CD4-positive, alpha-beta T cell treated with Interleukin-6 at 100 ng/mL for 8 hours (primary cell): ENCODE measurements around the gene TMEM51.

ENCODE experiments used
- DNase-seq: peaks from one replicate; pipeline ENCODE4 v3.0.0-alpha.2; 2020; ENCODE audit warnings: mixed read lengths, low spot score

The TMEM51 gene

DNA sequence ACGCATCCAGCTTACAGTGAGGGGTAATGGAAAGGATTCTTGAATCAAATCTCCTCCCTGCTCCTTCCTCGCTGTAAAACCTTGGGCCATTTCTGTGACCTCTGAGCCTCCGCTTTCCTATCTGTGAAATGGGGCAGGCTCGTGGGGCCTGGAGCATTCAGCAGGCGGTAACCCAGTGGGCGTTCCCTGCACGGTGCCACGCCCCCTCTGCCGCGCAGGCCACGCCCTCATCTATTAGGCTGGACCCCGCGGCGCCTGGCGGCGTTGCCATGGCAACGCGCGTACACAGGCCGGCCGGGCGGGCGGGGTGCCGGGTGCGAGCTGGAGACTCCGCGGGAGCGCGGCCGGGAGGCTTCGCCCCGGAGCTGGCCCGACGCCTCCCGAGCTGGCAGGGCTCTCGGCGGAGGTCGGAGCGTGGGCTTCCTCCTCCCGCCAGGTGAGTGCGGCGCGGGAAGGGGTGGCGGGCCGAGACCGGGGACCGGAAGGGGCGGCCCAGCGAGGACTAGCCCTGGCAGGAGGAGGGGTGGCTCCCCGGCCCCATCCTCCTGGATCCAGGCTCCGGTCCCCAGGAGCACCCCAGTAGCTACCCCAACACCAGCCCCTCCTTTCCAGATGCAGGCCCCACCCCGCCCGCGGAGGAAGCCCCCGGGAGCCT, 93.5 kb downstream of the TMEM51 start, which contains the start of gene FHAD1:
Gene FHAD1 (plus strand): TSS at position 264 of the 655 bp plus-strand sequence. CDS start 4,562 bp downstream, outside the sequence.
- DNase-seq: no peak

DNA sequence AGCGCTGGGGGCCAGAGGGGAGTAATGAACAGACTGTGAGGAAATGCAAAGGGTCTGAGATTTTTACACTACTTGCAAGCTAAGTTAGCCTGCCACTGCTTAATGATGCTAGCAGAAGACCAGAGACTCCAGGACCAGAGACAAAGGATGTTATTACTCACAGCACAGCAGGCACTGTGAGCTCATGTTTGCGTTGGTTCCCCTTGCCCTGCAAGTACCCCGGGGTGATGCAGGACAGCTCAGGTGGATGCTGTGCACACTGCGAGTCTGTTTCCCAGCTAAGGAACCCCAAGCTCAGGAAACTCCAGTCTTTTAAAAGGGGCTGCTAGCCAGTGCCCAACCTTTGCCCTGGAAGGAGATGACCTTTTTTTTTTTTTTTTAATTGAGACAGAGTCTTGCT, 94.7 kb downstream of the TMEM51 start:
- no peak for DNase-seq

DNA sequence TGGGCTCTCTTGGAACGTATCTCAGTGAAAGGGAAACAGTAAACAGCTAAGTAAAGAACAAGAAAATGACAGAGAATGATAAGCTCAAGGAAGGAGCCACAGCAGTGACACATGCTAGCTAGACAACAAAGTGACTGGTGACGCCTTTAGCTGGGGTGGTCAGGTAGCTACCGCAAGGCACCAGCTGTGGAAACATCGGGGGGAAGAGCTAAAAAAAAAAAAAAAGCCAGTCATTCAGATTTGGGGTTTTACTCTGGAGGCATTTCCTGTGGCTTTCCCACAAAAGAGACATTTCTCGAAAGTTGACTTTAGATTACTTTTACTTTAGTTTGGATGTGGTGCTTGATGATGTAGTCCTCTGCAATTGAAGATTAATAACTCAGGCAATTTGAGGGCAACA, 95.5 kb downstream of the TMEM51 start:
- peak; percentile 22 for DNase-seq

DNA sequence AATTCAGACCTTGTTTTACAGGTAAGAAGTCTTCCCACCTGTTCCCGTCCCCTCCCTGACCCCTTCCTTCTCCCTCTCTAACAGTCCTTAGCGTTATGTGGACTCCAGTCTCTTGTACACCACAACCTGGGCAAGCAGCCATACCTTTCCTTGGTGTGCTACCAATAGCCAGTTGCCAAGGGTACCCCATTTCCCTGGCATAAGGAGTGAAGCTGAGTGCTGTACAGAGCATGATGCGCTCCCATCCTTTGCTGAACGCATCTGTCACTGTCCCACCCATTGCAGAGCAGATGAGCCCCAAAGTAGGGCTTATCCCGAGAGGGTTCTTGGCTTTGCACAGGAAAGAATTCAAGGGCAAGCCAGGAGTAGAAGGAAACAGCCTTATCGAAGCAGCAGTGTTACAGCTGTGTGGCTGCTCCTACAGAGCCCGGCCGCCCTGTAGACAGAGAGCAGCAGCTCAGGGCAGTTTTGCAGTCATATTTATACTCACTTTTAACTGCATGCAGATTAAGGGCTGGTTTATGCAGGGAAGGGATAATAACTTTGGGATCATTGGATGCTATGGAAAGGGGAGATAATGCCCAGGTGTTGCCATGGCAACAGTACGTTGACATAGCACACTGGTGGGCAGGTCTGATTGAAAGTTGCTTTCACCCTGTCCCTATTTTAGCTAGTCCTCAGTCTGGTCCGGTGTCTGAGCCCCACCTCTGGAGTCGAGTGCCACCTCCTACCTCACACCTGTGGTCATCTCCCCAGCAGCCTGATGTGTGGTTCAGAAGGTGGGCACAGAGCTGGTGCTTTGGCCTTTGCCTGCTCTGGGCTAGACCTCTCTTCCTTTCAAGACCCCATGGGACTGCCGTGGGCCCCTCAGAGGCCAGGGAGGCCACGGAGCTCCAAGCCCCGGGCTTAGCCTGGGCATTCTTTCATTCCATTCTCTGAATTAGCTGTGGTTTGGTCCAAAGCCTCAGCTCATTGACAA, 98.6 kb downstream of the TMEM51 start:
- no peak for DNase-seq

DNA sequence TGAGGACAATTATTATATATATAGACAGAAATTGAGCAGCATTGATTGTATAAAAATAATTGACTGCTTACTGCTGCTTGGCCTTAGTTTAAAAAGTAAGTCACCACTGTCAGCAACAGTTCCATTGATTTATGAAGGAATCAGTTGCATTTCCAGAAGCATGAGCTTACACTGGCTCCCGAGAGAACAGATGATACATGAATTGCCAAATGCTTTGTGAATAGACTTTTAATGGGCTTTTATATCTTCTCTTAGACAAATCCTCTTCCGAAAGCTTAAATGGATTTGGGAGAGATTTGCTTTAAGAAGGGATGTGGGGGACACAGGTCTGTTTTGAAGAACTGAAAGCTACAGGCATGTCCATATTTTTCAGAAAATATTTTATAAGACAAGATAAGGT, 101.0 kb downstream of the TMEM51 start:
- DNase-seq: no peak

DNA sequence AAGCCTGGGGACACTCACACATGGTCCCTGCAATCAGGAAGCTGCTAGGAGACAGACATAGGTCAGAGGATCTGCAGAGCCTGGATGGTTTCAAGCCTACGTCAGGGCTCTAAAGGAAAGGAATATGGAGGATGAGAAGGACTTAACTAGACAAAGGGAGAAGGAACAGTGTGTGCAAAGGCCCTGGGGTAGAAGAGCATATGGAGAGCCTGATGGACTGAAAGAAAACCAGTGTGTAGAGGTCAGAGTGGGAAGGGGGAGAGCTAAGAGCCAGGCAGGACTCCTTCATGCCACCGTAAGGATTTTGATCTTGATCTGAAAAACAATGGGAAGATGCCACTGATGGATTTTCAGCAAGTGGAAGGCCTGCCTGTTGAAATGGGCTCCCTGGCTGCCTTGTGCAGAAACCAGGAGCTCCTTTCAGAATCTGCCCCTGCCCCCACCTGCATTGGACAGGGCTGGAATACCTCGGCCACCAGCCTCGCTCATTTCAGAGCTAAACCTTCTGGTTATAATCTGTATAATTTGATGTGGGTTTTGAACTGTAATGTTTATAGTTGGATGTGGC, 102.1 kb downstream of the TMEM51 start:
- no peak for DNase-seq

DNA sequence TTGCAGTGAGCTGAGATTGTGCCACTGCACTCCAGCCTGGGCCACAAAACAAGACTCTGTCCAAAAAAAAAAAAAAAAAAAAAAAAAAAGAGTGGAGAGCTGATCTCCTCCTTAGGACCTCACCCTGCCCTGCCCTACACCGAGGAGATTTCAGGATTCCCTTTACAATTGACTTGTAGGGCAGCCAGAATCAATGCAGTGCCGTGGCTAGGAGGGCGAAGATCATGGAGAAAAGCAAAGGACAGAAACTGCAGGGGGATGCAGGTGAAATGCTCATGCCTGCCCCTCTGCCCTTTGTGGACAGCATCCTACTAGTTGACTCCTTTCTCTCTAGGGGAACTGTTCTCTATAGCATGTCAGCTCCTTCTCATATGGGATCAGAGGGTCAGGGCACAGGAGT, 103.0 kb downstream of the TMEM51 start:
- no peak for DNase-seq

DNA sequence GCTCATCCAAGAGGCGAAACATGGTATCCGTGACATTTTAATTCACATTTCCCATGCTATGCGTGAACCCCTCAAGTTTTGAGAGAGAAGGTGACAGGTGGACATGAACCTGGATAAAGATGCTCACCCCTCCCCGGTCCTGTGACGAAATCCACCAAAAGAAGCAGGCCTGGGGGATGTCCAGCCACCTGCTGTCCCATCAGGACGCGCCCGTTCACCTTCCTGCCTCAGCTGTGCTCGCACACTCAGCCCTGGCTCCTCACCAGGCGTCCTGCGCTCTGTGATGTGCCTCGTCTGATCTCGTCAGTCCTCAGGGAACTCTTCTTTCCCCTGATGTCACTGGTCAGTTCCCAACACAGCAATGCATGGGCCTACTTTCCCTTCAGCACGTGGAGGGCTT, 103.8 kb downstream of the TMEM51 start:
- no peak for DNase-seq

DNA sequence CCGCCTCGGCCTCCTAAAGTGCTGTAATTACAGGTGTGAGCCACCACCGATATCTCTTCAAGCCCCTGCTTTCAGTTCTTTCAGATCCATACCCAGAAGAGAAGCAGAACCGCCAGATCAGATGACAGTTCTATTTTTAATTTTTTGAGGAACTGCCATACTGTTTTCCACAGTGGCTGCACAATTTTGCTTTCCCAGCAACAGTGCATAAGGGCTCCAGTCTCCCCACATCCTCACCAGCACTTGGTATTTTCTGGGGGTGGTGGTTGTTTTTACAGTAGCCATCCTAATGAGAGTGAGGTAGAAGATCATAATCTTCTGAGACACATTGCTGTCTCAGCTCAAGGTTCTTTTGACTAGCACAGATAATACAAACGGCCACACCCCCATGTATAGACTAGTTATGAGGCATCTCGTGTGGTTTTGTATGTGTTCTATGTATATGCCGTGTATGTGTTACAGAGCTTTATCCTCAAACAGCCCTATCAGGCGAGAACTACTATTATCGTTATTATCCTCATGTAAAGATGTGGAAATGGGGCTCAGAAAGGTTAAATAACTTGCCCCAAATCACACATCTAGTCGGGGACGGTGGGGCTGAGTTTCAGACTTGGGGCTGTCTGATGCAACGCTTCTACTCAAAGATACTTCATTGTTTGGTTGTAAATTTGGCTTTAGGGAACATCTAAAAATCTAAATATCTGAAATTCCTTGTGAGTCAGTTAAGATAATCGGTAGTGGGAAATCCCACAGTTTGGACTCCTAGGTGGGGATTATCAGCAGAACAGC, 105.5 kb downstream of the TMEM51 start:
- no peak for DNase-seq

DNA sequence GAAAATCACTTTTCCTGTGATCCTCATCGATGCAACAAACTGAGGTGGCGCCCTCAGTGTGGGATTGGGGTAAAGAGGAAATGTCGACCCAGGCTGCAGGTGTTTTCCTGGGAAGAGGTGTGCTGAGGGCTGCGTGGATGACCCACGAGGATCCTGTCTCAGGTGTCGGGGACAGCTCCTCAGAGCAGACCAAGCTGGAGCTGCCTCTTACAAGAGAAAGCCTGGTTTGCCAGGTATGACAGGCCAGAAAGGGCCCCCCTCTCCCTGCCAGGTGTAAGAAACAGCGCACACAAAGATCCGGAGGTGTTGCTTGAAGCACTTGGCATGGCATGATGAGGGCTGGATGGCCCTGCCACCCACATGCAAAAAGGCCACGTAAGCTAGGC, 106.1 kb downstream of the TMEM51 start:
- DNase-seq: no peak

DNA sequence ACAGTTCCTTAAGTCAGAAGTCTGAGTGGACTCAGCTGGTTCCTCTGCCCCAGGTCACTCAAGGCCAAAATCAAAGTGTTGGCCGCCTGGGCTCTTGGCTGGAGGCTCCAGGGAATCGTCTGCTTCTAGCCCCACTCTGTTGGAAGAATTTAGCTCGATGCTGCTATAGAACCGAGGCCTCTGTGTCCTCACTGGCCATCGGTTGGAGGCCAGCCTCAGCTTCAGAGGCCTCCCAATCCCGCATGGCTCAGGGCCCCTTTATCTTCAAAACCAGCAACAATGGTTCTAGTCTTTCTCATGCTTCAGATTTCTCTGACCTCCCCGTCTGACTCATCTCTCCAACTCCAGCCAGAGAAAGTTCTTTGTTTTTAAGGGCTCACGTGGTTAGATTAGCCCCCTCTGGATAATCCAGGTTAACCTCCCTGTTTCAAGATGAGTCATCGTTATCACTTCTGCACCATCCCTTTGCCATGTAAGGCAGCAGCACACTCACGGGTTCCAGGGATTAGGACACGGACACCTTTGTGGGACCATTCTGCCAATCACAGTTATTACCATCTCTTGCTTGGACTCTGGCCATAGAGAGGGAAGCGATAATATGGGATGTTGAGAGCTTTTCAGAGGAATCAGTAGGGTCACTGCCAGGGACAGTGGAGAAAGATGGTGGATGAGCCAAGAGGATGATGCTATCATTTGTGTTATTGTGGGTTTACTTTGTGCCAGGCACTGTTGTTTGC, 107.0 kb downstream of the TMEM51 start:
- DNase-seq: no peak

DNA sequence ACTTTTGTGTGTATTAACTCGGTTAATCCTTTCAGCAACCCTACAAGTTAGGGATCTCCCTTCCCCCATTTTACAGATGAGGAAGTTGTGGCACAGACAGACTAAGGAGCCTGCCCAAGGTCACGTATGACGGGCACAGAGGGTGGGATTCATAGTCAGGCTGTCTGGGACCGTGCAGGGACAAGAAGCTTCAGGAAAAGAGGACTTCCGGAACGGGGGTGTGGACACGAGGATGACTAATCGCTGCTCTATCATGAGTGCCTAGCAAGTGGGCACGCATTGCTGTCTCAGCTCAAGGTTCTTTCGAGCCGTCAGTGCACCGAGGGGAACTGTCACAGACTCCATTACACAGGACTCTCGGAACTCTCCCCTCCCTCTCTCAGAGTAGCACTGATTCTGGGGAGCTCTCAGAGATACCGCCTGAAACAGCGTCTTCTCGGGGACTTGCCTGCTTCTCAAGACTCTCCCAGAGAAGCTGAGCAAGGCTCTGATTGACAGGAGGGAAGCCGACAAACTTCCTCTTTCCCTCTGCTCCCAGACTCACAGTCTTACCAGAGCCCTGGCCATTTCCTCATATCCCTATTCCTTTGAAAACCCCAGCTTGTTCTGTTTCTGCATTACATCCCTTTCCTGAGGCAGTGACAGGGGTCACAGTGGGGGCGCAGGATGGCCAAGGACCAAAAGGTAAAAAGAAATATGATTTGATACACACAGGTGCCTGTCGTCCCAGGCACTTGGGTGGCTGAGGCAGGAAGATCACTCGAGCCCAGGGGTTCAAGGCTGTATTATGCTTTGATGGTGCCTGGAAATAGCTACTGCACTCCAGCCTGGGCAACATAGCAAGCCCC, 107.8 kb downstream of the TMEM51 start:
- DNase-seq: no peak

DNA sequence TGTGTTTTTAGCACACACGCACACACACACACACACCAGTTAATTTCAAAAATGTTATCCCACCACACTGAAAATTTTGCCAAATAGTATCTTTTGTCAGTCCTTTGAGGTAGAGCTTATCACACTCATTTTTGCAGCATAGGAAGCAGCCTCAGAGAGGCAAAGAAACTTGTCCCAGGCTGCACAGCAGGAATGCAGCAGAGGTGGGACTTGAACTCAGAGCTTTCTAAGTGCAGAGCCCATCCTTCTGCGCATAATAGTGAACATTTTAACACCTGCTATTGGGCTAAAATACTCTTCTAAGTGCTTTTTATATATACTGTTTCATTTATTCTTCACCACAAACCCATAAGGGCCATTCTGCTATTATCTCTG, 108.4 kb downstream of the TMEM51 start:
- DNase-seq: no peak

DNA sequence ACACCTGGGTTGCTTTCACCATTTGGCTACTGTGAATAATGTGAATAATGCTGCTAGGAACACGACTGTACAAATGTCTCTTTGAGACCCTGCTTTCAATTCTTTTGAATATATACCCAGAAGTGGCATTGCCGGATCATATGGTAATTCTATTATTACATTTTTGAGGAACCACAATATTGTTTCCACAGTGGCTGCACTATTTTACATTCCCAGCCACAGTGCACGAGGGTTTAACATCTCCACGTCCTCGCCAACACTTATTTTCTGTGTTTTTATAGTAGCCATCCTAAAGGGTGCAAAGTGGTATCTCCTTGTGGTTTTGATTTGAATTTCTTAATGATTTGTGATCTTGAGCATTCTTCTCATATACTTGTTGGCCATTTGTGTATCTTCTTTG, 109.2 kb downstream of the TMEM51 start:
- DNase-seq: no peak

DNA sequence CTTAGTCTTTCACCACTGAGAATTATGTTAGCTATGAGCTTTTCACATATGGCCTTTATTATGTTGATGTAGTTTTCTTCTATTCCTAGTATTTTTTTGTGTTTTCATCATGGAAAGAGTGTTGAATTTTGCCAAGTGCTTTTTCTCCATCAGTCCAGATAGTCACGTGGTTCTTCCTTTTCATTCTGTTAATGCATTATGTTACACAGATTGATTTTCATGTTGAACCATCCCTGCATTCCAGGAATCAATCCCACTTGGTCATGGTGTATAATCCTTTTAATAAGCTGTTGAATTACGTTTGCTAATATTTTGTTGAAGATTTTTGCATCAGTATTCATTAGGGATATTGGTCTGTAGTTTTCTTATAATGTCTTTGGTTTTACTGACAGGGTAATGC, 111.2 kb downstream of the TMEM51 start:
- DNase-seq: no peak
